K562 (cell line): ENCODE data around the gene SCAMP1.

Experiments used
- HCFC1 ChIP-seq: IDR thresholded peaks from 2 replicates; pipeline ENCODE4 v1.6.1; 2012; ENCODE audit warnings: low read depth, low read length, improper control_type of control experiment
- NRF1 ChIP-seq, 2 experiments: fragments of 450-650 bp; IDR thresholded peaks in 1 of 2; conservative IDR thresholded peaks in 1 of 2; 2 replicates each; pipeline ENCODE4 v1.6.1; 2014; ENCODE audit warnings: mild to moderate bottlenecking in 2 of 2
- POLR2AphosphoS2 ChIP-seq: IDR thresholded peaks from 2 replicates; pipeline ENCODE4 v1.6.1; 2012; ENCODE audit warnings: low read length, improper control_type of control experiment

DNA sequence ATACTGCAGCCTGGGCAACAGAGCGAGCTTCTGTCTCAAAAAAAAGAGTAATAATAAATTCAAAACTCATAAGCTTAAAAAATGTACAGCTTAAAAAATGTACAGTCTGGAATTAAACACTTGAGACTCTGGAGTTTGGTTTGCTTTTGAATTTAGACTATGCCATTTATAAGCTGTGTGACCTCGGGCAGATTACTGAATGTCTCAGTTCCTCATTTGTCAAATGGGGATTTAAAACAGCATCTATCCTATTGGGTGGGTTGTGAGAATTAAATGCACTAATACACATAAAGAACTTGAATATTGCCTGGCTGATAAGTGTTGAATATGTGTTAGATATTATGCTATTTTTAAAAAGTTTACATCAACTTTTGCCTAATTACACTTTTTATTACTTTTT lies 98.4 kb downstream of the SCAMP1 start:
- TF ChIP-seq POLR2AphosphoS2 (no peak), HCFC1 (no peak), NRF1 (conservative IDR thresholded peaks at IDR 0.05 in 1 of 2, IDR thresholded peaks at IDR 0.05 in 1 of 2) (no peak)
